CD4-positive, alpha-beta memory T cell (primary cell): ENCODE measurements around the gene XXYLT1. TPM values are rescaled to one million over a fixed set of nuclear protein-coding genes. Genes with fewer than 3 reads are reported as not detected.

ENCODE experiments used
- CTCF ChIA-PET: fragments of 350-600 bp; sonication (Branson Sonifier 250); formaldehyde crosslinking; loops from one replicate; lab custom pipeline; 2021; ENCODE audit warnings: inconsistent platforms; ENCODE audit not compliant: partially characterized antibody; lab: Charles Lee
- POLR2A ChIA-PET: fragments of 350-600 bp; sonication (Branson Sonifier 250); formaldehyde crosslinking; loops from one replicate; lab custom pipeline; 2021; ENCODE audit not compliant: partially characterized antibody; lab: Charles Lee
- DNase-seq, 5 donors: peaks; one replicate each; pipeline versions ENCODE4 v3.0.0 to v3.0.0-alpha.2; 2020 to 2022; ENCODE audit warnings: mixed read lengths in 1 of 5
- H3K27ac ChIP-seq: one replicate; pipeline ENCODE4 v1.7.0; 2013; ENCODE audit warnings: low read depth, low read length
- H3K27me3 ChIP-seq: 2 replicates; pipeline ENCODE4 v1.7.0; 2013; ENCODE audit warnings: mild to moderate bottlenecking, low read length, moderate library complexity; ENCODE audit not compliant: insufficient read depth
- H3K36me3 ChIP-seq: 2 replicates; pipeline ENCODE4 v1.7.0; 2013; ENCODE audit warnings: mild to moderate bottlenecking, low read length, moderate library complexity; ENCODE audit not compliant: insufficient read depth
- H3K4me1 ChIP-seq: 2 replicates; pipeline ENCODE4 v1.7.0; 2013; ENCODE audit warnings: mild to moderate bottlenecking, low read length, moderate library complexity; ENCODE audit not compliant: insufficient read depth
- H3K4me3 ChIP-seq, 2 donors: one replicate each; pipeline ENCODE4 v1.7.0; 2013; ENCODE audit warnings: low read length in 2 of 2, mild to moderate bottlenecking in 1 of 2
- H3K9me3 ChIP-seq, 2 donors: one replicate each; pipeline ENCODE4 v1.7.0; 2013; ENCODE audit warnings: low read length in 2 of 2, control low read depth in 1 of 2; ENCODE audit not compliant: control insufficient read depth in 1 of 2
- H3K27ac Mint-ChIP-seq, 7 donors: one replicate each; pipeline ENCODE4 v1.8.0; 2020 to 2021; ENCODE audit warnings: mixed read lengths in 7 of 7, mild to moderate bottlenecking in 6 of 7, inconsistent platforms in 3 of 7, moderate library complexity in 3 of 7
- H3K27me3 Mint-ChIP-seq, 2 donors: one replicate each; pipeline ENCODE4 v1.8.0; 2020 to 2021; ENCODE audit warnings: mixed read lengths in 2 of 2
- H3K36me3 Mint-ChIP-seq, 2 donors: one replicate each; pipeline ENCODE4 v1.8.0; 2020 to 2021; ENCODE audit warnings: mixed read lengths in 2 of 2, inconsistent platforms in 1 of 2, mild to moderate bottlenecking in 1 of 2
- H3K4me1 Mint-ChIP-seq, 4 donors: one replicate each; pipeline ENCODE4 v1.8.0; 2020 to 2021; ENCODE audit warnings: mixed read lengths in 4 of 4, mild to moderate bottlenecking in 1 of 4
- H3K4me3 Mint-ChIP-seq, 8 donors: one replicate each; pipeline ENCODE4 v1.8.0; 2020 to 2021; ENCODE audit warnings: mixed read lengths in 8 of 8, mild to moderate bottlenecking in 7 of 8, moderate library complexity in 6 of 8, inconsistent platforms in 3 of 8
- H3K9me3 Mint-ChIP-seq, 8 donors: one replicate each; pipeline ENCODE4 v1.8.0; 2020 to 2021; ENCODE audit warnings: mixed read lengths in 8 of 8, mild to moderate bottlenecking in 5 of 8, inconsistent platforms in 3 of 8, moderate library complexity in 1 of 8
- intact Hi-C: fragments of 100-400 bp; cut with micrococcal nuclease; formaldehyde crosslinking; loops from one replicate; pipeline ENCODE4 v1.15.1; 2023
- polyA plus RNA-seq, 2 donors: library from polyadenylated mRNA; unstranded; fragments of 300-500 nt; fragmentation: Illumina TruSeq; gene quantifications; one replicate each; pipeline ENCODE4 v1.2.3, GENCODE V29; 2021
- total RNA-seq, 2 experiments: library from RNA; stranded (reverse); gene quantifications; one replicate each; pipeline ENCODE4 v1.2.3, GENCODE V29; 2021

The XXYLT1 gene
- total and polyA plus RNA-seq, 4 experiments from 2014 or later, result 3.9 to 6.3 (median 4.3) TPM

DNA sequence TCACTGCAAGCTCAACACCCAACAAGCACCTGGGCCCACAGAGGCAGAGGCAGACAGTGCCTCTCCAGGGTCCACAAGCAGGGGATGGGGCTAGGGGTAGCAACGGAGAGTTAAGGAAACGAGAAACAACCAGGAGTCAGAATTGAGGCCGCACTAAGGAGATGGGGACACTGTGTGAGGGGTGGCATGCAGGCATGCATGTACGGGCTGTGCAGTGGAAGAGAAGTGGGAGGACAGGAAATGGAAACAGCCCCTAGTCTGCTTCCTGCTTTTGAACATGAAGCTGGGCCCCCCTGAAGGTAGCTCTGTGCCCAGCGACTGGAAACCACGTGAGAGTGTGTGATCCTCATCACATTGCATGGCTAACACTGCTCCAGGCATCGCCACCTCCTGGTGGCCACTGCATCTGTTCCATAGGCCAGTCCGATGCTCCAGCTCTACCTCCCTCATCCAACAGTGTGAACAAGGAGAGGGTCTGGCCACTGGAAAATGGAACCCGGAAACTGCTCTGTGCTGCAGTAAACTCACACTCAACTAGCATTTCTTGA, 44.0 kb downstream of the XXYLT1 start:
- intact Hi-C loops, result no loop called here
- Mint-ChIP-seq H3K9me3 (peaks cover 0 to 2% (median 0%) of the 10 kb centered on the region in 8 donors), H3K36me3 (peaks cover 7 to 11% of the 10 kb centered on the region in 2 donors), H3K4me3 (no peak overlapping the region), H3K27me3 (no peaks in the 10 kb centered on the region), H3K4me1 (peaks cover 3 to 15% (median 10%) of the 10 kb centered on the region in 4 donors), H3K27ac (peak overlapping the region in 2 of 7 donors; percentile 51 to 85)
- POLR2A ChIA-PET, result interaction anchor here (1.0 kb wide), 1 partner anchor 93 kb away, joined by 5 read pairs; no protein-coding TSS in a partner anchor
- no peaks in the 10 kb centered on the region for H3K36me3 ChIP-seq
- DNase-seq, result no peak
- no peak overlapping the region for H3K27ac ChIP-seq
- no peaks in the 10 kb centered on the region for H3K4me1 ChIP-seq
- H3K4me3 ChIP-seq, result no peak overlapping the region
- no peaks in the 10 kb centered on the region for H3K9me3 ChIP-seq
- CTCF ChIA-PET, result interaction anchor here (1.0 to 1.2 kb wide), 2 partner anchors 12 to 544 kb away, joined by 3 to 6 read pairs; no protein-coding TSS in a partner anchor
- no peaks in the 10 kb centered on the region for H3K27me3 ChIP-seq

DNA sequence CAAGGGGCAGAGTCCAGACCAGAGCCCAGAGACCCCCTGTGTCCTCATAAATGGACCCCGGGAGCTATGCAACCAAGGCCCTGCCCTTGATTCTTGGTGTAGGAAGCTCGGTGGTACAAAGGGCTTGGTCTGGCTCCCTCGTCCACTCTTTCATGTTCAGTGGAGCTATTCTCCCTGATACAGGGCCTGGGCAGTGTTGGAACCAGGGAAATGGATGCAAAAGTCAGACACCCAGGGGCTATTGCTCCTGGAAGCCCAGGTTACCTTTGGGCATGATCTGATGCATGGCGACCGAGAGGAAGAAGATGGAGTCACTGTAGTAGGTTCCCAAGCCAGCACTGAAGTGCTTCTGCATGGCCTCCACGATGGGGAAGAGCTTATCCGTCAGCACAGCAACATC, 44.5 kb downstream of the XXYLT1 start:
- Histone ChIP-seq H3K9me3 (no peaks in the 10 kb centered on the region), H3K4me1 (no peaks in the 10 kb centered on the region), H3K36me3 (no peaks in the 10 kb centered on the region), H3K27me3 (no peaks in the 10 kb centered on the region), H3K27ac (no peak overlapping the region), H3K4me3 (no peak overlapping the region)
- Mint-ChIP-seq H3K27ac (peak overlapping the region in 3 of 7 donors; percentile 17 to 85 (median 51)), H3K9me3 (peaks cover 0 to 2% (median 0%) of the 10 kb centered on the region in 8 donors), H3K27me3 (no peaks in the 10 kb centered on the region), H3K4me3 (no peak overlapping the region), H3K4me1 (peaks cover 3 to 15% (median 10%) of the 10 kb centered on the region in 4 donors), H3K36me3 (peaks cover 8 to 11% of the 10 kb centered on the region in 2 donors)
- CTCF ChIA-PET, result interaction anchor here (1.0 to 1.2 kb wide), 2 partner anchors 12 to 544 kb away, joined by 3 to 6 read pairs; no protein-coding TSS in a partner anchor
- POLR2A ChIA-PET, result interaction anchor here (1.0 kb wide), 1 partner anchor 92 kb away, joined by 5 read pairs; no protein-coding TSS in a partner anchor
- no peak for DNase-seq
- intact Hi-C loops, result no loop called here

- Mint-ChIP-seq H3K36me3 (peaks cover 12 to 21% of the 10 kb centered on the region in 2 donors), H3K27me3 (no peaks in the 10 kb centered on the region), H3K4me1 (peaks cover 3 to 15% (median 10%) of the 10 kb centered on the region in 4 donors), H3K4me3 (no peak overlapping the region), H3K27ac (peak overlapping the region in 2 of 7 donors; percentile 15 to 36), H3K9me3 (peaks cover 0 to 3% (median 0%) of the 10 kb centered on the region in 8 donors)
- Histone ChIP-seq H3K27ac (no peak overlapping the region), H3K27me3 (no peaks in the 10 kb centered on the region), H3K36me3 (no peaks in the 10 kb centered on the region), H3K4me3 (no peak overlapping the region), H3K4me1 (no peaks in the 10 kb centered on the region), H3K9me3 (no peaks in the 10 kb centered on the region)
- no peak for DNase-seq
- POLR2A ChIA-PET, result no interaction called here
- intact Hi-C loops, result no loop called here
- CTCF ChIA-PET, result no interaction called here
These were observed 45.9 kb downstream of the XXYLT1 start for GRCh38 chr3:195224980-195225580.

DNA sequence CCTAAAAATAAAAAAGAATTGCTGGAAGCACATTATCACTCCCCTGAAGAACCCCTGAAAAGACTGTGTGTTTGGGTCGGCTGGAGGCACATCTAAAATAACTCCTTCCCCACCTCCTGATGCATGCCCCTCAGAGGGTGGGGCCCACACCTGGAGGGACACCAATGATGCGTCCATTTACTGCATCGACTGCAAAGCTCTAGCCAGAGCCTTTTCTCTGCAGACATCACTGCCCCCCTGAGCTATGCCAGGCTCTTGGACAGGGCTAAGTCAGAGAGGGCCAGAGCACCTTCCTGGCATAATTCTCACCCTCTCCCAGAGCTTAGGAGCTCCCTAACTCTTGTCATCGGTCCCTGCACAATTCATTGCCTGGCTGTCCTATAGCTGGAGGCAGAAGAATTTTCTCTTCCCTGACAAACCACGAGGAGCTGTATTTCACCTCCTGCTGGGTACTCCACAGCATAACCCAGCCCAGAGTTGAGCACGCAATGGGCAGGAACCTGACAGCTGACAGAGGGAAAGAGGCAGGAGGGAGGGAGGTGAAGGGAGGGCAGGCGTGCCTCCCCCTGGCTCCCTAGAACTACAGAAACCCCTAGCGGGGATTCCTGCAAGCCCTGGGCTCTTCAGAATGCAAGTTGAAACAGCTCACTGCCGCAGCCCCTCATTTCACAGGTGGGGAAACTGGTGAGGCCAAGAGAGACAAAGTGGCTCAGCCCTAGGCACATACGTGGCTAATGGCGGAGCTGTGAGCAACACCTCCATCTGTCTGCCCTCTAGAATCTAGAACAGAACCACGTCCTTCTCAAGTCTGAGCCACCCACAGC, 46.6 kb downstream of the XXYLT1 start:
- Mint-ChIP-seq H3K4me3 (no peak overlapping the region), H3K27me3 (no peaks in the 10 kb centered on the region), H3K9me3 (peaks cover 0 to 3% (median 0%) of the 10 kb centered on the region in 8 donors), H3K36me3 (peaks cover 13 to 26% of the 10 kb centered on the region in 2 donors), H3K4me1 (peaks cover 3 to 15% (median 10%) of the 10 kb centered on the region in 4 donors), H3K27ac (no peak overlapping the region)
- Histone ChIP-seq H3K36me3 (no peaks in the 10 kb centered on the region), H3K4me3 (no peak overlapping the region), H3K9me3 (no peaks in the 10 kb centered on the region), H3K27ac (no peak overlapping the region), H3K4me1 (no peaks in the 10 kb centered on the region), H3K27me3 (no peaks in the 10 kb centered on the region)
- ChIA-PET CTCF (no interaction called here), POLR2A (no interaction called here)
- intact Hi-C loops, result no loop called here
- DNase-seq, result no peak

DNA sequence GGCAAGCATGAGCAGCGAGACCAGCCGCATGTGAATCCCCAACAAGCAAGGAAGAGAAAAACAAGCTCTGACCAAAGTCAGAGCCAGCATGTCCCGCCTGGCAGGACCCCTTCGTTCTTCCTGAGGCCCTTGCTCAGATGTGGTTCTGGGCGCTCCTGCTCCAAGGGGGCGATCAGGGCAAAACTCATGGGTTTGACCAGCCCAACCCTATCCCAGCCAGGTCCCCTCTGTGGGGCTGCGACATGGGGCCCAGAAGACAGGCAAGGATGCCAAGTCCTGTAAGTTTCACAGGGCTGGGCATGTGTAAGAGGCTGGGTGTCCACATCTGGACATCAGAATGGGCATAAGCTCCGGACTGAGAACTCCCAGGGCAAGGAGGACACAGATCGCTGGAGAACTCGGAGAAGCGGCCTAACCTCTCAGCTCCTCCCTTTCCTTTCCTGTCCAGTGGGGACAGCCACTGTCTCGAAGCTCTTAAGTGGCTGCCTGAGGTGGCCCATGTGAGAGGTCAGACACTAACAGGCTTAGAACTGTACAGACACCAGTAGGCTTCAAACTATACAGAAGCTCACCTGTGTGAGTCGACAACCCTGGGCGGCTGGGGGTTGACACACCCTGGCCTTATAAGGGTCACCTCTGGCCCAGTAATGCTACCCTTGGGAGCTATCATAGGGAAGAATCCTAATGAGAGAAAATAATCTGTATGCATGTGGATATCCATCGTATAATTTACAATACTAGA, 48.9 kb downstream of the XXYLT1 start:
- H3K4me1 Mint-ChIP-seq, result peaks cover 0 to 8% (median 4%) of the 10 kb centered on the region in 4 donors
- Histone ChIP-seq H3K4me3 (no peak overlapping the region), H3K9me3 (no peaks in the 10 kb centered on the region), H3K27me3 (no peaks in the 10 kb centered on the region), H3K27ac (no peak overlapping the region), H3K36me3 (no peaks in the 10 kb centered on the region), H3K4me1 (no peaks in the 10 kb centered on the region)
- peaks cover 0 to 6% (median 1%) of the 10 kb centered on the region in 8 donors for H3K9me3 Mint-ChIP-seq
- no peak for DNase-seq
- intact Hi-C loops, result no loop called here
- CTCF ChIA-PET, result interaction anchor here (1.4 kb wide), 1 partner anchor 19 kb away, joined by 4 read pairs; no protein-coding TSS in a partner anchor
- peaks cover 17 to 32% of the 10 kb centered on the region in 2 donors for H3K36me3 Mint-ChIP-seq
- no peaks in the 10 kb centered on the region for H3K27me3 Mint-ChIP-seq
- no peak overlapping the region for H3K4me3 Mint-ChIP-seq
- H3K27ac Mint-ChIP-seq, result no peak overlapping the region
- POLR2A ChIA-PET, result no interaction called here

DNA sequence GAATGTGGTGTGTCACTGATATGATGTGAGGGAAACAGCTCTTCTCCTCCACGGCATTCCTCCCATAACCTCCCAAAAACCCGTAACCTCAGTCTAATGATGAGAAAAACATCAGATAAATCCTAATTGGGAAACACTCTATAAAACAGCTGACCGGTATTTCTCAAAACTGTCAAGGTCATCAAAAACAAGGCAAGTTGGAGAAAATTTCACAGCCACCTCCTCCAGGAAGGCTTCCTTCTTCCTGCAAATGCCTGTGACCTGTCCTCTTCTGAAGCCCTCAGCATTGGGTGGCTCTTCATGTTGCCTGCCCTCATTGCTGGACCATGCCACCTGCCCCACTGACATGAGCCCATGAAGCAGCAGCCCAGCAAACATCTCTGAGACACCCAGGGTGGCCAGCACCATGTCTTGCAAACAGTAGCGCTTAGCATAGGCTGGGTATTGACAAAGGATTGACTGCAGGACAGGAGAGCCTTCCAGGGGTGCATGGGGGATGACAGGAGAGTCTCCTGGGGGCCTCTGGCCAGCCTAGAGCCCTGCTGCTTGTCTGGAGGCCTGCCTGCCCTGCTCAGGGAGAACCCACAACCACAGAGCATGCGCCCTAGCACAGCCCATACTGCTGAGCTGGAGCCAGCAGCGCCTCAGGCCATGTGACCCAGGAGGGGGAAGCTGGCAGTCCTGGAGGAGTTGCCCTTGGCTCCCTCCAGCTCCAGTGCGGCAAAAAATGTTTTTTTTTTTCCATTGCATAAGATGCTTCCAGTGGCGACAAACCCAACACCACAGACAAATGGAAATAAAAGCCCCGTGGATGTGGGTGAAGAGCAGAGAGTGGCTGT, 49.7 kb downstream of the XXYLT1 start:
- no peak overlapping the region for H3K27ac ChIP-seq
- H3K27me3 ChIP-seq, result no peaks in the 10 kb centered on the region
- Mint-ChIP-seq H3K4me3 (no peak overlapping the region), H3K9me3 (peaks cover 0 to 6% (median 1%) of the 10 kb centered on the region in 8 donors), H3K27ac (no peak overlapping the region), H3K4me1 (peaks cover 0 to under 1% (median 0%) of the 10 kb centered on the region in 4 donors), H3K36me3 (peaks cover 14 to 28% of the 10 kb centered on the region in 2 donors), H3K27me3 (no peaks in the 10 kb centered on the region)
- DNase-seq, result no peak
- intact Hi-C loops, result no loop called here
- H3K4me3 ChIP-seq, result no peak overlapping the region
- no peaks in the 10 kb centered on the region for H3K4me1 ChIP-seq
- no peaks in the 10 kb centered on the region for H3K36me3 ChIP-seq
- no peaks in the 10 kb centered on the region for H3K9me3 ChIP-seq
- POLR2A ChIA-PET, result no interaction called here
- CTCF ChIA-PET, result interaction anchor here (1.4 kb wide), 1 partner anchor 18 kb away, joined by 4 read pairs; no protein-coding TSS in a partner anchor
